Fibroblast of skin of abdomen (primary cell): ENCODE results near the gene CBX8.

ENCODE experiments used
- DNase-seq: peaks from one replicate; pipeline ENCODE4 v3.0.0-alpha.2; 2013

The CBX8 gene

GRCh38 chr17:79835470-79835899, 38.6 kb upstream of the CBX8 start:
- DNase-seq: no peak

GRCh38 chr17:79834565-79835469, 37.9 kb upstream of the CBX8 start:
- DNase-seq: no peak

GRCh38 chr17:79833744-79834564, 37.1 kb upstream of the CBX8 start:
- no peak for DNase-seq

- DNase-seq: no peak
These were observed 36.2 kb upstream of the CBX8 start for GRCh38 chr17:79833110-79833450.

GRCh38 chr17:79832218-79833109, 35.6 kb upstream of the CBX8 start:
- no peak for DNase-seq

- no peak for DNase-seq
These were observed 34.7 kb upstream of the CBX8 start for GRCh38 chr17:79831265-79832217.

GRCh38 chr17:79830763-79831264, 33.9 kb upstream of the CBX8 start:
- DNase-seq: no peak

- no peak for DNase-seq
These were observed 33.4 kb upstream of the CBX8 start for GRCh38 chr17:79830303-79830702.

GRCh38 chr17:79829457-79829856, 32.6 kb upstream of the CBX8 start:
- DNase-seq: no peak

- DNase-seq: no peak
These were observed 32.1 kb upstream of the CBX8 start for GRCh38 chr17:79829004-79829403.

GRCh38 chr17:79826841-79827578, 30.1 kb upstream of the CBX8 start:
- DNase-seq: no peak

GRCh38 chr17:79826204-79826680, 29.4 kb upstream of the CBX8 start:
- no peak for DNase-seq

GRCh38 chr17:79825580-79825921, 28.7 kb upstream of the CBX8 start:
- no peak for DNase-seq

GRCh38 chr17:79824893-79825579, 28.2 kb upstream of the CBX8 start:
- no peak for DNase-seq

GRCh38 chr17:79824234-79824633, 27.4 kb upstream of the CBX8 start:
- no peak for DNase-seq

- DNase-seq: no peak
These were observed 25.8 kb upstream of the CBX8 start for GRCh38 chr17:79822583-79823124.

- DNase-seq: no peak
These were observed 24.6 kb upstream of the CBX8 start for GRCh38 chr17:79821331-79822095.

- DNase-seq: no peak
These were observed 24.1 kb upstream of the CBX8 start for GRCh38 chr17:79820959-79821330.
